Natural killer cell treated with Interleukin-12 subunit alpha and Interleukin-12 subunit beta and Interleukin-15 and Interleukin-18, amount 100 ng/mL, for 72 hours (primary cell): Measurements from ENCODE around the gene APOL6. TPM values are rescaled to one million over a fixed set of nuclear protein-coding genes. Genes with fewer than 3 reads are reported as not detected.

Source experiments
- ATAC-seq, 2 donors: fragments of 150-1000 bp; cut with Tn5 transposase in 1 of 2; sonication (Bioruptor Pico), chemical (Tn5 transposase) in 1 of 2; 2 replicates each; pipeline ENCODE4 v1.10.0; 2021
- DNase-seq: peaks from one replicate; pipeline ENCODE4 v3.0.0; 2022; ENCODE audit warnings: low spot score
- H3K27ac Mint-ChIP-seq, 2 donors: 1 replicate in 1 of 2; 2 replicates in 1 of 2; pipeline ENCODE4 v1.8.0; 2022; ENCODE audit warnings: mixed read lengths in 2 of 2, mild to moderate bottlenecking in 1 of 2, moderate library complexity in 1 of 2
- H3K27me3 Mint-ChIP-seq, 2 donors: 1 replicate in 1 of 2; 2 replicates in 1 of 2; pipeline ENCODE4 v1.8.0; 2022; ENCODE audit warnings: mixed read lengths in 2 of 2
- H3K36me3 Mint-ChIP-seq: one replicate; pipeline ENCODE4 v1.8.0; 2022; ENCODE audit warnings: mixed read lengths
- H3K4me1 Mint-ChIP-seq, 2 donors: 1 replicate in 1 of 2; 2 replicates in 1 of 2; pipeline ENCODE4 v1.8.0; 2022; ENCODE audit warnings: low read depth in 2 of 2, mixed read lengths in 2 of 2, mild to moderate bottlenecking in 1 of 2
- H3K4me3 Mint-ChIP-seq: one replicate; pipeline ENCODE4 v1.8.0; 2022; ENCODE audit warnings: mixed read lengths
- H3K9me3 Mint-ChIP-seq: 2 replicates; pipeline ENCODE4 v1.8.0; 2022; ENCODE audit warnings: mixed read lengths
- total RNA-seq, 2 donors: library from RNA; stranded (reverse); gene quantifications; one replicate each; pipeline ENCODE4 v1.2.3, GENCODE V29; 2022

Gene APOL6
- total RNA-seq, 2 donors from 2014 or later, result 63.8 to 142 TPM

- ATAC-seq (no peak), DNase-seq (no peak)
- no peak overlapping the region for H3K4me3 Mint-ChIP-seq
- peaks cover 6 to 8% of the 10 kb centered on the region in 2 donors for H3K4me1 Mint-ChIP-seq
- H3K27ac Mint-ChIP-seq, result no peak overlapping the region
- peaks cover 17 to 25% of the 10 kb centered on the region in 2 donors for H3K27me3 Mint-ChIP-seq
- no peaks in the 10 kb centered on the region for H3K36me3 Mint-ChIP-seq
- H3K9me3 Mint-ChIP-seq, result no peaks in the 10 kb centered on the region
These were observed 37.5 kb upstream of the APOL6 start for GRCh38 chr22:35610741-35611140.

DNA sequence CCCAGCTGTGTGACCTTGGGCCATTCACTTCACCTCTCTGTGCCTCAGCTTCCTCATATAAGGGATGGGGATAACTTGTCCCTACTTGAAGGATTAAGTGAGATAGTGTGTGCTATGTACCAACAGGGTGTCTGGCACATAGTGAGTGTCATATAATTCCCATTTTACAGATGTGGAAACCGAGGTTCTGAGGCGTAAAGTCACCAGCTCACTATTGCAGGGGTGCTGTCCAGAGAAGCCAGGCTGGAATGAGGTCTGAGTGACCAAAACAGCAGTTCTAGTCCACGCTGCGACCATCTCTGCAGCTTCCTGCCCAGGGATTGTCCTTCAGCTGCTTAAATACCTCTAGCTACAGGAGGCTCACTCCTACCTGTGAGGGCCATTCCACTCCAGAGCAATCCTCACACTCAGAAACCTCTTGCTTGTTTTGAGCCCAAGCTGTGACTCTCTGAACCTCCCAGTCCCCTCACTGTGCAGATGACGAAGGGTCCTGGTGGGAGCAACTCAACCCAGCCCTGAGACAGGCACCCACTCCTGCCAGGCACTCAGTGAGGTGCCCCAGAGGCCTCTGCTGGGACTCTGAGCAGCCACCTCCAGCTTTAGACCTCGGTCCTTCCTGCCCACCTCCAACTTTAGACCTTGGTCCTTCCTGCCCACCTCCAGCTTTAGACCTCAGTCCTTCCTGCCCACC, 36.9 kb upstream of the APOL6 start:
- peaks cover 16 to 21% of the 10 kb centered on the region in 2 donors for H3K27me3 Mint-ChIP-seq
- ATAC-seq (no peak), DNase-seq (no peak)
- no peak overlapping the region for H3K4me3 Mint-ChIP-seq
- H3K36me3 Mint-ChIP-seq, result no peaks in the 10 kb centered on the region
- H3K4me1 Mint-ChIP-seq, result peaks cover 6 to 12% of the 10 kb centered on the region in 2 donors
- no peaks in the 10 kb centered on the region for H3K9me3 Mint-ChIP-seq
- H3K27ac Mint-ChIP-seq, result no peak overlapping the region

GRCh38 chr22:35611891-35612576, 36.2 kb upstream of the APOL6 start:
- peak in 1 of 2 donors; percentile 22 for ATAC-seq
- Mint-ChIP-seq H3K27me3 (peaks cover 11 to 16% of the 10 kb centered on the region in 2 donors), H3K9me3 (no peaks in the 10 kb centered on the region), H3K4me1 (peaks cover 6 to 18% of the 10 kb centered on the region in 2 donors), H3K36me3 (no peaks in the 10 kb centered on the region), H3K27ac (no peak overlapping the region), H3K4me3 (no peak overlapping the region)
- DNase-seq, result no peak

GRCh38 chr22:35612903-35613302, 35.3 kb upstream of the APOL6 start:
- Mint-ChIP-seq H3K27ac (no peak overlapping the region), H3K36me3 (no peaks in the 10 kb centered on the region), H3K4me3 (no peak overlapping the region), H3K4me1 (peaks cover 6 to 18% of the 10 kb centered on the region in 2 donors), H3K9me3 (no peaks in the 10 kb centered on the region), H3K27me3 (peaks cover 7 to 11% of the 10 kb centered on the region in 2 donors)
- ATAC-seq, result no peak
- DNase-seq, result no peak

DNA sequence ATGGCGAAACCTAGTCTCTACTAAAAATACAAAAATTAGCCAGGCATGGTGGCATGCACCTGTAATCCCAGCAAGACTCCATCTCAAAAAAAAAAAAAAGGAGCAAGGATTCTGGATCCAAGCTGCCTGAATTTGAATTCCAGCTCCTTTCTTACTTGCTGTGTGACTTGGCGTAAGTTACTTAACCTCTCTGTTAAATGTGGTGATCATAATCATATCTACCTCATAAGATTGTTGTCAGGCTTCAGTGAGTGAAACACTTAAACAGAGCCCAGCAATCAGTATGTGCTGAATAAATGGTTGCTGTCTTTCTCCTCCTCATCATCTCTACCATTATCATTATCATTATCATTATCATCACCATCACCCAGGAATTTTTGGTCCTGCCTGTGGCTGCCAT, 33.8 kb upstream of the APOL6 start:
- Mint-ChIP-seq H3K9me3 (no peaks in the 10 kb centered on the region), H3K36me3 (no peaks in the 10 kb centered on the region), H3K27me3 (peaks cover under 1 to 2% of the 10 kb centered on the region in 2 donors), H3K27ac (no peak overlapping the region), H3K4me3 (no peak overlapping the region), H3K4me1 (peaks cover 6 to 18% of the 10 kb centered on the region in 2 donors)
- ATAC-seq (no peak), DNase-seq (no peak)

DNA sequence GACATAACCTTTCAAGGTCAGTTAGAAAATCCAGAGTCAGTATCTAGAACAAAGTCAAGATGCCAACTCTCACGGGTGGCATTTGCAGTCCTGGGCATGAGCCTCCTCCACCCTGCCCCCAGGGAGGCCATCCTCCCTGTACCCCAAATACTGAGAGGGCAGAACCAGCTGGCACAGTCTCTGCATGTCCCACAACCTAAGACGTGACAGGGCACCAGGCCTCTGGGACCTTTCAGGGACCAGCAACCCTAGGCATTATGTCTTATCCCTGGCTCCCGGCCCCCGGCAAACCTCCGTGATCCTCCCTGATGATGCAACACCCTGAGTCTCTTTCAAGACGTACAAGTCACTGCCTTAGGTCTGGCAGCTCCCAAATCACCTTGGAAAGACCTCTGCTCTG, 33.1 kb upstream of the APOL6 start:
- no peak overlapping the region for H3K4me3 Mint-ChIP-seq
- no peaks in the 10 kb centered on the region for H3K9me3 Mint-ChIP-seq
- DNase-seq, result no peak
- H3K27ac Mint-ChIP-seq, result no peak overlapping the region
- peaks cover 6 to 18% of the 10 kb centered on the region in 2 donors for H3K4me1 Mint-ChIP-seq
- peaks cover 0 to 2% of the 10 kb centered on the region in 2 donors for H3K27me3 Mint-ChIP-seq
- ATAC-seq, result peak in 1 of 2 donors; percentile 15
- no peaks in the 10 kb centered on the region for H3K36me3 Mint-ChIP-seq

GRCh38 chr22:35616043-35616442, 32.2 kb upstream of the APOL6 start:
- Mint-ChIP-seq H3K4me3 (no peak overlapping the region), H3K36me3 (no peaks in the 10 kb centered on the region)
- no peak for ATAC-seq

GRCh38 chr22:35617137-35617755, 31.0 kb upstream of the APOL6 start, which contains the start of gene MB:
MB (minus strand) TSS chr22:35617329; CDS start chr22:35617257, 72 bp downstream.
- Mint-ChIP-seq H3K4me3 (no peak within 1 kb of the TSS), H3K4me1 (peaks cover under 1 to 15% of the 10 kb centered on the region in 2 donors), H3K9me3 (no peaks in the 10 kb centered on the region), H3K27ac (no peak within 1 kb of the TSS), H3K27me3 (no peaks in the 10 kb centered on the region), H3K36me3 (no peaks in the 10 kb centered on the region)
- DNase-seq (no peak), ATAC-seq (no peak)

More at GRCh38 chr22:35616043-35616442, 32.2 kb upstream of the APOL6 start:
- Mint-ChIP-seq H3K27me3 (peaks cover 0 to 2% of the 10 kb centered on the region in 2 donors), H3K9me3 (no peaks in the 10 kb centered on the region), H3K27ac (no peak overlapping the region), H3K4me1 (peaks cover 6 to 18% of the 10 kb centered on the region in 2 donors)
- DNase-seq, result no peak

GRCh38 chr22:35618427-35619223, 29.6 kb upstream of the APOL6 start:
- H3K4me1 Mint-ChIP-seq, result peaks cover 7 to 18% of the 10 kb centered on the region in 2 donors
- no peak for ATAC-seq
- no peaks in the 10 kb centered on the region for H3K9me3 Mint-ChIP-seq
- H3K27ac Mint-ChIP-seq, result no peak overlapping the region
- H3K4me3 Mint-ChIP-seq, result no peak overlapping the region
- H3K27me3 Mint-ChIP-seq, result peaks cover 2 to 7% of the 10 kb centered on the region in 2 donors
- no peaks in the 10 kb centered on the region for H3K36me3 Mint-ChIP-seq
- no peak for DNase-seq

GRCh38 chr22:35619336-35620094, 28.7 kb upstream of the APOL6 start:
- Mint-ChIP-seq H3K27ac (no peak overlapping the region), H3K4me3 (no peak overlapping the region), H3K4me1 (peaks cover 7 to 18% of the 10 kb centered on the region in 2 donors), H3K36me3 (no peaks in the 10 kb centered on the region), H3K9me3 (no peaks in the 10 kb centered on the region), H3K27me3 (peaks cover 2 to 12% of the 10 kb centered on the region in 2 donors)
- DNase-seq (no peak), ATAC-seq (no peak)

- Mint-ChIP-seq H3K27me3 (peaks cover 5 to 13% of the 10 kb centered on the region in 2 donors), H3K36me3 (no peaks in the 10 kb centered on the region), H3K4me3 (no peak overlapping the region), H3K9me3 (no peaks in the 10 kb centered on the region), H3K4me1 (peaks cover 7 to 13% of the 10 kb centered on the region in 2 donors), H3K27ac (no peak overlapping the region)
- ATAC-seq (no peak), DNase-seq (no peak)
These were observed 27.5 kb upstream of the APOL6 start for GRCh38 chr22:35620624-35621251.

- Mint-ChIP-seq H3K36me3 (no peaks in the 10 kb centered on the region), H3K4me3 (no peak overlapping the region), H3K27ac (no peak overlapping the region), H3K9me3 (no peaks in the 10 kb centered on the region), H3K27me3 (peaks cover 5 to 13% of the 10 kb centered on the region in 2 donors), H3K4me1 (peaks cover 7 to 8% of the 10 kb centered on the region in 2 donors)
- ATAC-seq, result no peak
- DNase-seq, result no peak
These were observed 26.8 kb upstream of the APOL6 start for GRCh38 chr22:35621451-35621850.
